Activated T-cell treated with anti-CD3 and anti-CD28 coated beads, Interleukin-2, amount 50 U/mL, for 4 hours (primary cell): ENCODE measurements around the gene KAT6B. TPM values are rescaled to one million over a fixed set of nuclear protein-coding genes. Genes with fewer than 3 reads are reported as not detected.

Experiments used
- ATAC-seq, 2 donors: fragments of 200-7000 bp; cut with Tn5 transposase; one replicate each; pipeline ENCODE4 v1.10.0; 2021
- DNase-seq: peaks from one replicate; pipeline ENCODE4 v3.0.0-alpha.2; 2020
- H3K27me3 Mint-ChIP-seq: one replicate; pipeline ENCODE4 v1.8.0; 2021; ENCODE audit warnings: low read depth, mixed read lengths
- H3K36me3 Mint-ChIP-seq: one replicate; pipeline ENCODE4 v1.8.0; 2022; ENCODE audit warnings: mixed read lengths; ENCODE audit not compliant: insufficient read depth
- H3K4me1 Mint-ChIP-seq: one replicate; pipeline ENCODE4 v1.8.0; 2021; ENCODE audit warnings: low read depth, mixed read lengths
- H3K4me3 Mint-ChIP-seq: one replicate; pipeline ENCODE4 v1.8.0; 2021; ENCODE audit warnings: mild to moderate bottlenecking, moderate library complexity, mixed read lengths
- H3K9me3 Mint-ChIP-seq: one replicate; pipeline ENCODE4 v1.8.0; 2021; ENCODE audit warnings: mixed read lengths
- total RNA-seq, 3 donors: library from RNA; stranded (reverse); gene quantifications; one replicate each; pipeline ENCODE4 v1.2.1, GENCODE V29; 2021

KAT6B gene
- total RNA-seq, 3 donors from 2014 or later, result 14.4 to 15.4 (median 14.6) TPM

GRCh38 chr10:74813381-74814259 lies 12.8 kb upstream of the KAT6B start:
- DNase-seq (no peak), ATAC-seq (no peak)
- H3K36me3 Mint-ChIP-seq, result no peaks in the 10 kb centered on the region
- H3K27me3 Mint-ChIP-seq, result no peaks in the 10 kb centered on the region
- H3K4me3 Mint-ChIP-seq, result no peak overlapping the region
- peaks cover 4% of the 10 kb centered on the region for H3K4me1 Mint-ChIP-seq
- peaks cover 8% of the 10 kb centered on the region for H3K9me3 Mint-ChIP-seq

DNA sequence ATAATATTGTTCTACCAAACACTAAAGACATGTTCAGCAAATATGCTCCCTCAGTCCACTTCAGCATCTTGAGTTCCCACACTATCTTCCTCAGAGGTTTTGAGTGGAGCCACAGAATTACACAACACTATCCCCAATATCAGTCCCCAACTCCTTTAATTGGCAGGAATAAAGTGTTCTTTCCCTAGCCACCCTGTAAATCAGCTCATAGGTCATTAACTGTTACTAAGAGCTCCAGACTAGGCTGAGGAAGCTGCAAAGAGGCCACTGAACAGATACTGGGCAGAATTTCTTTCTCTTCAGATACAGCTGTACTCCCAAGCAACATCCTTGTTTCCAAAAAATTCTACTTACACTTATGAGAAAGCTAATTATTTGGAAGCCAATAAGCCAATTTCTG lies 11.6 kb upstream of the KAT6B start:
- no peaks in the 10 kb centered on the region for H3K36me3 Mint-ChIP-seq
- H3K9me3 Mint-ChIP-seq, result peaks cover 8% of the 10 kb centered on the region
- H3K4me1 Mint-ChIP-seq, result peaks cover 4% of the 10 kb centered on the region
- no peak for DNase-seq
- H3K4me3 Mint-ChIP-seq, result no peak overlapping the region
- no peaks in the 10 kb centered on the region for H3K27me3 Mint-ChIP-seq
- ATAC-seq, result no peak

GRCh38 chr10:74816824-74817498 lies 9.4 kb upstream of the KAT6B start:
- H3K9me3 Mint-ChIP-seq, result peaks cover 8% of the 10 kb centered on the region

DNA sequence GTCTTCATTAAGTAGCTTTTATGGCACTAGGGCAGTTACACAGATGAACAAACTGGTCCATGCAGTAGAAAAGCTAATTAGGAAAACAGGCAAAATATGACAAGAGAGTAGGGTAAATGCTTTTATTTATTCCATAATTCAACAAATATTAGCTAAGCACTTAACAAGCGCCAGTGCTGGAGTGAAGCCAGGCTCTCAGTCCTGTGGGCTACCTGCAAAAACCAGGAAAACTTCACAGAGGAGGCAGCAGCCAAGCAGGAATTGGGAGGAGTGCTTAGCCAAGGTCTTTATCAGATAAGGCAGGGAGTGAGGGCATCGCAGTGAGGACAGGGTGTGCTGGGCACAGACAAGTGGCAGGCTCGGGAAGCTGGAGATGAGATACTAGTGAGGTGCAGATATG lies 4.9 kb upstream of the KAT6B start:
- no peak for DNase-seq
- Mint-ChIP-seq H3K36me3 (no peaks in the 10 kb centered on the region), H3K9me3 (peaks cover 8% of the 10 kb centered on the region), H3K4me1 (peaks cover 39% of the 10 kb centered on the region), H3K4me3 (no peak overlapping the region), H3K27me3 (no peaks in the 10 kb centered on the region)
- ATAC-seq, result no peak

More at GRCh38 chr10:74816824-74817498, 9.4 kb upstream of the KAT6B start:
- peaks cover 10% of the 10 kb centered on the region for H3K4me1 Mint-ChIP-seq
- H3K36me3 Mint-ChIP-seq, result no peaks in the 10 kb centered on the region
- H3K4me3 Mint-ChIP-seq, result no peak overlapping the region
- DNase-seq (no peak), ATAC-seq (no peak)
- no peaks in the 10 kb centered on the region for H3K27me3 Mint-ChIP-seq

GRCh38 chr10:74822101-74822500 lies 4.3 kb upstream of the KAT6B start:
- H3K4me1 Mint-ChIP-seq, result peaks cover 41% of the 10 kb centered on the region

GRCh38 chr10:74822521-74823089 lies 3.8 kb upstream of the KAT6B start:
- DNase-seq, result no peak
- no peak overlapping the region for H3K4me3 Mint-ChIP-seq
- no peaks in the 10 kb centered on the region for H3K27me3 Mint-ChIP-seq

More at GRCh38 chr10:74822101-74822500, 4.3 kb upstream of the KAT6B start:
- DNase-seq, result no peak
- no peak for ATAC-seq
- Mint-ChIP-seq H3K4me3 (no peak overlapping the region), H3K36me3 (no peaks in the 10 kb centered on the region), H3K27me3 (no peaks in the 10 kb centered on the region), H3K9me3 (peaks cover 3% of the 10 kb centered on the region)

DNA sequence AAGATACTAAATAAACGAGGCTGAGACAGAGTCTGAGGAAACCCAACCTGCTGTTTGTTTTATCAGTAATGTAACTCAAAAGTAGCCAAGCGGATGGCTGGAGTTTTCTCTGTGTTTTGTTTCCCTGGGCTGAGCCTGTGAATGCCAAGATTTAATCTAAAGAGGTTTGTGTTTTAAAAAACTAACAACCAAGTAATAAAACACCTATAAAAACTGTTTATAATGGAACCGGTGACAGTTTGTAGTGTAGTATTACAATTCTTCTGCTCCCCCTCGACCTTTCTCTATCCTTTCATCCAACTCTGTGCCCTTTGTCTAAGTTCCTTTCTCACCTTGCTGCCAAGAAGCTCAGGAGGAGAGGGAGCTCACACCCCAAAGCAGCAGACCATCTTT lies 2.6 kb upstream of the KAT6B start:
- H3K36me3 Mint-ChIP-seq, result no peaks in the 10 kb centered on the region
- DNase-seq, result no peak
- no peak for ATAC-seq
- H3K4me1 Mint-ChIP-seq, result peaks cover 50% of the 10 kb centered on the region
- H3K27me3 Mint-ChIP-seq, result no peaks in the 10 kb centered on the region
- H3K9me3 Mint-ChIP-seq, result no peaks in the 10 kb centered on the region
- peak overlapping the region; percentile 84 for H3K4me3 Mint-ChIP-seq

More at GRCh38 chr10:74822521-74823089, 3.8 kb upstream of the KAT6B start:
- peaks cover 43% of the 10 kb centered on the region for H3K4me1 Mint-ChIP-seq
- no peak for ATAC-seq
- no peaks in the 10 kb centered on the region for H3K36me3 Mint-ChIP-seq
- H3K9me3 Mint-ChIP-seq, result no peaks in the 10 kb centered on the region

GRCh38 chr10:74824184-74824899 lies 2.1 kb upstream of the KAT6B start:
- Mint-ChIP-seq H3K27me3 (no peaks in the 10 kb centered on the region), H3K36me3 (no peaks in the 10 kb centered on the region), H3K4me3 (peak overlapping the region; percentile 84), H3K9me3 (no peaks in the 10 kb centered on the region), H3K4me1 (peaks cover 56% of the 10 kb centered on the region)
- ATAC-seq (no peak), DNase-seq (no peak)

DNA sequence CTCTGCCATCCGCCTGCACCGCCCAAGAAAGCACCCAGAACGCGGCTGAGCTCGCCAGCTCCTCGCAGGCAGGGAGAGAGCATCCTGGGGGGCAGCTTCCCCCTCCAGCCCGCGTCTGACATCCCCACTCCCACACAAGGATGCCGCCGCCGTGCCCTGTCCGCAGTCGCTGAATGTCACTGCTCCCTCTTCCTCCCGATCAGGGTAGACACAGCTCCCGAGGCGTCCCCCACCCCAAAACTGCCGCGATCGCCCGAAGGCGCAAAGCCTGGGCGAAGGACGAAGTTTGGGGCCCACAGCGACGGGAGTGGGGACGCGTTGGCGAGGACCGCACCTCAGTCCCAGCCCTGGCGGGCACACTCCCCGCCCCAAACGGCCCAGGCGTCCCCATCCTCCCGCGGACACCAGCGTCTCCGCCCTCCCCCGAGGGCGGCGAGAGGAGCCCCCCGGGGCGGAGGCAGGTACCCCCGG lies 1.5 kb upstream of the KAT6B start:
- Mint-ChIP-seq H3K36me3 (no peaks in the 10 kb centered on the region), H3K4me1 (peaks cover 57% of the 10 kb centered on the region), H3K27me3 (no peaks in the 10 kb centered on the region), H3K4me3 (peak overlapping the region; percentile 84), H3K9me3 (no peaks in the 10 kb centered on the region)
- ATAC-seq (peak in 1 of 2 donors; percentile 0), DNase-seq (peak; percentile 26)

GRCh38 chr10:74825371-74826141 lies 844 bp upstream of the KAT6B start:
- H3K36me3 Mint-ChIP-seq, result no peaks in the 10 kb centered on the region
- ATAC-seq (peak; percentile 4 to 5), DNase-seq (peak; percentile 49)
- peak overlapping the region; percentile 93 for H3K4me3 Mint-ChIP-seq
- H3K9me3 Mint-ChIP-seq, result no peaks in the 10 kb centered on the region
- H3K4me1 Mint-ChIP-seq, result peaks cover 63% of the 10 kb centered on the region
- no peaks in the 10 kb centered on the region for H3K27me3 Mint-ChIP-seq

DNA sequence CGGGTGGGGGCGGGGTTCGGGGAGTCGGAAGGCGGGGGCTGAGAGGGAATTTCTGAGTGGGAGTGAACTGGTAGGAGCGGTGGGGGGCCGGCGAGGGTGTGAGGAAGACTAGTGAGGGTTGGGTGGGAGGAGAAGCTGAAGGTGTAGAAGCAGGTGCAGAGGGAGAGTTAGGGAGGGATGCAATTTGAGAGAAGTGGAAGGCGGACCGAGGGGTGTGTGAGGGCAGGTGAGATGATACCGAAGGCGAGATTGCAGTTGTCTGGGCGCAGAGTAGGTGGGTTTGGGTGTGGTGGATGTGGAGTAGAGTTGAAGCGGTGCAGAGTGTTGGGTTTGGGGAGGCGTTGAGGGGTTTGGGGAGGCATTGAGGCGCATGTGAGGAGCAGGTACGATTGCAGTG lies 643 bp downstream of the KAT6B start:
- no peaks in the 10 kb centered on the region for H3K27me3 Mint-ChIP-seq

DNA sequence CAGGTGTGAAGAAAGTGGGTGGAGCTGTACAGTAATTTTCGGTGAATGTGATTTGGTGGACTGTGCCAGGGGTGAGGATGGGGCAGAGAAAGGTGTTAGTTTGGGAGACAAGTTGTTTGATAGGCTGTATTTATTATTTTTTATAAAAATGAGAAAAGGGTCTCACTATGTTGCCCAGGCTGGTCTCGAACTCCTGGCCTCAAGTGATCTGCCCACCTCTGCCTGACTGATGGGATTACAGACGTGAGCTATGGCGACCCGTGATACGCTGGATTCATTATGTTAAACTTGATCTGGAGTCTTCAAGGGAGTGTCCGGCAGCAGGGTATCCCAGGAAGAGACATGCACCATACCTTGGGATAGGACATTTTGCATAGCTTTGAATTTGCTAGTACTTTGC lies 1.3 kb downstream of the KAT6B start:
- no peak for ATAC-seq
- no peak for DNase-seq
- H3K36me3 Mint-ChIP-seq, result no peaks in the 10 kb centered on the region
- H3K27me3 Mint-ChIP-seq, result no peaks in the 10 kb centered on the region
- H3K4me3 Mint-ChIP-seq, result peak overlapping the region; percentile 93
- no peaks in the 10 kb centered on the region for H3K9me3 Mint-ChIP-seq
- peaks cover 60% of the 10 kb centered on the region for H3K4me1 Mint-ChIP-seq

More for the DNA sequence above, 643 bp downstream of the KAT6B start:
- no peak for DNase-seq
- Mint-ChIP-seq H3K36me3 (no peaks in the 10 kb centered on the region), H3K4me3 (peak overlapping the region; percentile 93), H3K9me3 (no peaks in the 10 kb centered on the region), H3K4me1 (peaks cover 67% of the 10 kb centered on the region)
- peak; percentile 0 for ATAC-seq

DNA sequence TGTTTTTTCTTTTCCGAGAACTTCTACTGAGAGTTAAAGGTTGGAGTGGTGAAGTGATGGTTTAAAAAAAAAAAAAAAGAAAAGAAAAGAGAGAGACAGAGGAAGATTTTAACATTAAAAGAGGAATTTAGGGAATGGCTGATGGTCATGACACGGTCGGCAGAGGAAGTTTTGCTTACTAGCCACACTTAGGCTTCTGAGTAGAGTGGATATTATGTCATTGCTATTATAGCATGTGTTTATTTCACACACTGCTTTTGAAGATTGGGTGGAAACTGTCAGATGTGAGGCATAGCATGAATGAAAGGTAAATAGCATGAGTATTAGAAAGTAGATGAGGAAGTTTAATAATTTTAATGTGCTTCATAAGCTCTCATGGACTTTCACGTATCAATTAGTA lies 2.5 kb downstream of the KAT6B start:
- H3K36me3 Mint-ChIP-seq, result no peaks in the 10 kb centered on the region

More for the DNA sequence above, 2.5 kb downstream of the KAT6B start:
- Mint-ChIP-seq H3K27me3 (no peaks in the 10 kb centered on the region), H3K9me3 (no peaks in the 10 kb centered on the region), H3K4me1 (peaks cover 51% of the 10 kb centered on the region), H3K4me3 (no peak overlapping the region)
- DNase-seq (no peak), ATAC-seq (no peak)
